ENCODE measurements around the gene DAAM2.

DNA sequence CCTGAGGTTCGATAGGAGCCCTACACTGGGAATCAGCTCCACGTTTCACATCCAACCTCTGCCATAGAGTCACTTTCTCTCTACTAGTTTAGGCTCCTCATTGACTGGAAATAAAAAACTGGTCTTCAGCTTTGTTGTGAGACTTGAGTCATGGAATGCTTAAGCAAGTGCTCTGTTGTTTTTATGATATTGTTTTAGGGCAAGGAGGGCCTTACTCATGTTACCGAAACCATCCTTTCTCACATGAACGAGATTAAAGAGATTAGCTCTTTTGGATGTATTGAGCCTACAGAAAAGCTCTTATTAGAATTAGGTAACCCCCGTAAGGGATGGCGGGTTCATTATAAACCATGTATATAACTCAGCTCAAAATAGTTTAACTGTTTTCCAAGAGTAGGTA, 149.0 kb downstream of the DAAM2 start:
- TF ChIP-seq EP300 (IDR thresholded peaks at IDR 0.05; ENCODE audit: borderline replicate concordance in 1 of 2, low read depth in 1 of 2, low read length in 1 of 2) (no peak), YY1 (IDR thresholded peaks at IDR 0.05; ENCODE audit: low read depth) (no peak), RAD21 (IDR thresholded peaks at IDR 0.05; ENCODE audit: low read length) (no peak), POLR2AphosphoS5 (IDR thresholded peaks at IDR 0.05; ENCODE audit: low read depth, low read length) (no peak), FOXM1 (IDR thresholded peaks at IDR 0.05; ENCODE audit: low read depth) (no peak), TAF1 (IDR thresholded peaks at IDR 0.05; ENCODE audit: borderline replicate concordance, low read depth, low read length) (no peak), EZH2phosphoT487 (IDR thresholded peaks at IDR 0.05; ENCODE audit: borderline replicate concordance, low read depth) (no peak), TEAD4 (IDR thresholded peaks at IDR 0.05; ENCODE audit: borderline replicate concordance, insufficient read depth) (no peak), RXRA (IDR thresholded peaks at IDR 0.05; ENCODE audit: borderline replicate concordance, low read depth) (no peak), SMC3 (IDR thresholded peaks at IDR 0.05; ENCODE audit: low read depth, low read length) (no peak)
- TF ChIP-seq, protein P1, sequence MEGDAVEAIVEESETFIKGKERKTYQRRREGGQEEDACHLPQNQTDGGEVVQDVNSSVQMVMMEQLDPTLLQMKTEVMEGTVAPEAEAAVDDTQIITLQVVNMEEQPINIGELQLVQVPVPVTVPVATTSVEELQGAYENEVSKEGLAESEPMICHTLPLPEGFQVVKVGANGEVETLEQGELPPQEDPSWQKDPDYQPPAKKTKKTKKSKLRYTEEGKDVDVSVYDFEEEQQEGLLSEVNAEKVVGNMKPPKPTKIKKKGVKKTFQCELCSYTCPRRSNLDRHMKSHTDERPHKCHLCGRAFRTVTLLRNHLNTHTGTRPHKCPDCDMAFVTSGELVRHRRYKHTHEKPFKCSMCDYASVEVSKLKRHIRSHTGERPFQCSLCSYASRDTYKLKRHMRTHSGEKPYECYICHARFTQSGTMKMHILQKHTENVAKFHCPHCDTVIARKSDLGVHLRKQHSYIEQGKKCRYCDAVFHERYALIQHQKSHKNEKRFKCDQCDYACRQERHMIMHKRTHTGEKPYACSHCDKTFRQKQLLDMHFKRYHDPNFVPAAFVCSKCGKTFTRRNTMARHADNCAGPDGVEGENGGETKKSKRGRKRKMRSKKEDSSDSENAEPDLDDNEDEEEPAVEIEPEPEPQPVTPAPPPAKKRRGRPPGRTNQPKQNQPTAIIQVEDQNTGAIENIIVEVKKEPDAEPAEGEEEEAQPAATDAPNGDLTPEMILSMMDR (IDR thresholded peaks at IDR 0.05) = no peak
- TF ChIP-seq, protein P2, sequence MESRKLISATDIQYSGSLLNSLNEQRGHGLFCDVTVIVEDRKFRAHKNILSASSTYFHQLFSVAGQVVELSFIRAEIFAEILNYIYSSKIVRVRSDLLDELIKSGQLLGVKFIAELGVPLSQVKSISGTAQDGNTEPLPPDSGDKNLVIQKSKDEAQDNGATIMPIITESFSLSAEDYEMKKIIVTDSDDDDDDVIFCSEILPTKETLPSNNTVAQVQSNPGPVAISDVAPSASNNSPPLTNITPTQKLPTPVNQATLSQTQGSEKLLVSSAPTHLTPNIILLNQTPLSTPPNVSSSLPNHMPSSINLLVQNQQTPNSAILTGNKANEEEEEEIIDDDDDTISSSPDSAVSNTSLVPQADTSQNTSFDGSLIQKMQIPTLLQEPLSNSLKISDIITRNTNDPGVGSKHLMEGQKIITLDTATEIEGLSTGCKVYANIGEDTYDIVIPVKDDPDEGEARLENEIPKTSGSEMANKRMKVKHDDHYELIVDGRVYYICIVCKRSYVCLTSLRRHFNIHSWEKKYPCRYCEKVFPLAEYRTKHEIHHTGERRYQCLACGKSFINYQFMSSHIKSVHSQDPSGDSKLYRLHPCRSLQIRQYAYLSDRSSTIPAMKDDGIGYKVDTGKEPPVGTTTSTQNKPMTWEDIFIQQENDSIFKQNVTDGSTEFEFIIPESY (IDR thresholded peaks at IDR 0.05; ENCODE audit: borderline replicate concordance, low read depth) = no peak
- TF ChIP-seq, protein P3, sequence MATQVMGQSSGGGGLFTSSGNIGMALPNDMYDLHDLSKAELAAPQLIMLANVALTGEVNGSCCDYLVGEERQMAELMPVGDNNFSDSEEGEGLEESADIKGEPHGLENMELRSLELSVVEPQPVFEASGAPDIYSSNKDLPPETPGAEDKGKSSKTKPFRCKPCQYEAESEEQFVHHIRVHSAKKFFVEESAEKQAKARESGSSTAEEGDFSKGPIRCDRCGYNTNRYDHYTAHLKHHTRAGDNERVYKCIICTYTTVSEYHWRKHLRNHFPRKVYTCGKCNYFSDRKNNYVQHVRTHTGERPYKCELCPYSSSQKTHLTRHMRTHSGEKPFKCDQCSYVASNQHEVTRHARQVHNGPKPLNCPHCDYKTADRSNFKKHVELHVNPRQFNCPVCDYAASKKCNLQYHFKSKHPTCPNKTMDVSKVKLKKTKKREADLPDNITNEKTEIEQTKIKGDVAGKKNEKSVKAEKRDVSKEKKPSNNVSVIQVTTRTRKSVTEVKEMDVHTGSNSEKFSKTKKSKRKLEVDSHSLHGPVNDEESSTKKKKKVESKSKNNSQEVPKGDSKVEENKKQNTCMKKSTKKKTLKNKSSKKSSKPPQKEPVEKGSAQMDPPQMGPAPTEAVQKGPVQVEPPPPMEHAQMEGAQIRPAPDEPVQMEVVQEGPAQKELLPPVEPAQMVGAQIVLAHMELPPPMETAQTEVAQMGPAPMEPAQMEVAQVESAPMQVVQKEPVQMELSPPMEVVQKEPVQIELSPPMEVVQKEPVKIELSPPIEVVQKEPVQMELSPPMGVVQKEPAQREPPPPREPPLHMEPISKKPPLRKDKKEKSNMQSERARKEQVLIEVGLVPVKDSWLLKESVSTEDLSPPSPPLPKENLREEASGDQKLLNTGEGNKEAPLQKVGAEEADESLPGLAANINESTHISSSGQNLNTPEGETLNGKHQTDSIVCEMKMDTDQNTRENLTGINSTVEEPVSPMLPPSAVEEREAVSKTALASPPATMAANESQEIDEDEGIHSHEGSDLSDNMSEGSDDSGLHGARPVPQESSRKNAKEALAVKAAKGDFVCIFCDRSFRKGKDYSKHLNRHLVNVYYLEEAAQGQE (IDR thresholded peaks at IDR 0.05; ENCODE audit: low read depth, low read length) = no peak
